ENCODE measurements around the gene RGS7. TPM values are rescaled to one million over a fixed set of nuclear protein-coding genes. Genes with fewer than 3 reads are reported as not detected.

RGS7 gene
- total and polyA plus RNA-seq, 2 of the 8 experiments (the other 6 are each of a cell fraction or from before 2014, with no cell fraction given) = 1.6 to 3.0 TPM

DNA sequence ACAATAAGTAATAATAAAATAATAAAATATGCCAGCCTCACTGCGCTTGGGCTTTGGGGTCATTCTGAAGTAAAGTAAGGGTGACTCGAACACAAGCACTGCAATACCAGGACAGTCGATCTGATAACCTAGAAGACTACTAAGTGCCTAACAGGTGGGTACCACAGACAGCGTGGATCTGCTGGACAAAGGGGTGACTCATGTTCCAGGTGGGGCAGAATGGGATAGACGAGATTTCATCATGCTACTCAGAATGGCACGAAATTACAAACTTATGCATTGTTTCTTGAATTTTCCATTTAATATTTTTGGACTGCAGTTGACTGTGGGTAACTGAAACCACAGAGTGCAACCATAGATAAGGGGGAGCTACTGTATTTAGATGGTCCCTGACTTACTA lies 523.9 kb downstream of the RGS7 start:
- no peak overlapping the region for H3K23ac ChIP-seq (ENCODE audit: insufficient read length)
- DNase-seq (ENCODE audit: low read depth in 1 of 2, low spot score in 2 of 2) = no peak
- ChIA-PET CTCF (ENCODE audit: partially characterized antibody) (interaction anchor here (1.0 to 1.5 kb wide), 2 partner anchors 9 kb away, joined by 4 to 6 read pairs; no protein-coding TSS in a partner anchor), POLR2A (ENCODE audit: partially characterized antibody) (no interaction called here)
- H3K27ac ChIP-seq (ENCODE audit: low read depth, low read length) = no peak overlapping the region
- H2BK12ac ChIP-seq (ENCODE audit: low read depth, low read length) = no peak overlapping the region
- no peaks in the 10 kb centered on the region for H3K79me2 ChIP-seq (ENCODE audit: control insufficient read depth in 1 of 2, insufficient read depth in 2 of 2, low read length in 2 of 2)
- H3K4me3 ChIP-seq (ENCODE audit: extremely low read depth in 1 of 4, insufficient read depth in 2 of 4, low read depth in 3 of 4, low read length in 4 of 4) = no peak overlapping the region
- no peak overlapping the region for H3K4ac ChIP-seq (replicated peaks; ENCODE audit: insufficient read length, low read depth, low read length)
- H4K5ac ChIP-seq (ENCODE audit: insufficient read length, low read depth, low read length) = no peak overlapping the region
- H3K18ac ChIP-seq (ENCODE audit: extremely low read depth, low read length) = no peak overlapping the region
- no peaks in the 10 kb centered on the region for H3K4me1 ChIP-seq (replicated peaks in 1 of 4; ENCODE audit: control insufficient read depth in 3 of 4, insufficient read depth in 4 of 4, low read length in 3 of 4)
- H3K23me2 ChIP-seq (ENCODE audit: low read depth, low read length) = no peaks in the 10 kb centered on the region
- H4K8ac ChIP-seq (ENCODE audit: extremely low read depth, insufficient read depth, low read length) = no peak overlapping the region
- H3K9me3 ChIP-seq (ENCODE audit: insufficient read depth in 2 of 2, low read depth in 1 of 2, low read length in 1 of 2) = no peaks in the 10 kb centered on the region
- no peak overlapping the region for H2BK5ac ChIP-seq (ENCODE audit: low read depth, low read length)
- H2BK120ac ChIP-seq (replicated peaks; ENCODE audit: low read depth, low read length) = no peak overlapping the region
- H3K14ac ChIP-seq (ENCODE audit: insufficient read length) = no peak overlapping the region
- H4K20me1 ChIP-seq (replicated peaks in 1 of 2; ENCODE audit: control insufficient read depth in 1 of 2, insufficient read depth in 2 of 2, low read length in 2 of 2) = no peaks in the 10 kb centered on the region
- H3K9ac ChIP-seq (replicated peaks in 1 of 4; ENCODE audit: extremely low read depth in 1 of 4, low read depth in 3 of 4, low read length in 3 of 4) = no peak overlapping the region
- no peak overlapping the region for H2BK15ac ChIP-seq (ENCODE audit: low read length)
- H3K4me2 ChIP-seq (ENCODE audit: insufficient read depth in 1 of 2, low read depth in 2 of 2, low read length in 2 of 2) = no peak overlapping the region
- H3K79me1 ChIP-seq (ENCODE audit: low read depth, low read length) = no peaks in the 10 kb centered on the region
- H3K27me3 ChIP-seq (replicated peaks in 1 of 4; ENCODE audit: control insufficient read depth in 3 of 4, extremely low read depth in 1 of 4, insufficient read depth in 3 of 4, low read length in 3 of 4) = no peaks in the 10 kb centered on the region
- no peak for FAIRE-seq
- H4K91ac ChIP-seq (replicated peaks; ENCODE audit: insufficient read length, low read length) = no peak overlapping the region
- no peak overlapping the region for H2AFZ ChIP-seq (ENCODE audit: low read length)
- no peak overlapping the region for H3K56ac ChIP-seq (replicated peaks; ENCODE audit: insufficient read length, low read depth, low read length)
- H2AK5ac ChIP-seq (ENCODE audit: low read depth, low read length) = no peak overlapping the region
- H3K36me3 ChIP-seq (ENCODE audit: control insufficient read depth in 2 of 4, insufficient read depth in 4 of 4, low read length in 3 of 4) = no peaks in the 10 kb centered on the region
- no peak overlapping the region for H2BK20ac ChIP-seq (ENCODE audit: low read length)
- WGBS, 2 experiments (ENCODE audit: extremely low coverage in 1 of 2, insufficient coverage in 1 of 2, insufficient read length in 1 of 2, insufficient replicate concordance in 2 of 2, low coverage in 1 of 2, low lambda C conversion rate in 2 of 2, missing lambda C conversion rate in 1 of 2) = 93% methylated on average over 6 of the region's 6 CpGs; no CpG with 5 or more reads in 1 of the 2 experiments
- TF ChIP-seq CTCF (IDR thresholded peaks at IDR 0.05; ENCODE audit: control extremely low read depth in 1 of 3, insufficient read depth in 1 of 3, low read depth in 1 of 3, low read length in 3 of 3) (no peak), BCL11A (IDR thresholded peaks at IDR 0.05; ENCODE audit: low read depth in 2 of 2, low read length in 2 of 2) (no peak), ATF3 (IDR thresholded peaks at IDR 0.05; ENCODE audit: insufficient read depth, low read depth, low read length) (no peak), POLR2AphosphoS5 (IDR thresholded peaks at IDR 0.05; ENCODE audit: low read depth, low read length) (no peak), MAFK (IDR thresholded peaks at IDR 0.05; ENCODE audit: low read depth, low read length) (no peak), SP2 (IDR thresholded peaks at IDR 0.05; ENCODE audit: low read length) (no peak), USF2 (IDR thresholded peaks at IDR 0.05; ENCODE audit: low read length) (no peak), TAF7 (optimal IDR thresholded peaks at IDR 0.05; ENCODE audit: borderline replicate concordance, low read depth, low read length) (no peak), CHD2 (IDR thresholded peaks at IDR 0.05; ENCODE audit: low read length) (no peak), EP300 (IDR thresholded peaks at IDR 0.05; ENCODE audit: borderline replicate concordance in 1 of 2, low read depth in 2 of 2, low read length in 2 of 2) (no peak)
